Hepatic stellate cell (primary cell): ENCODE measurements around the gene RUSC1.
A peak's percentile ranks its signal among the peaks of the same experiment; 100 is the strongest.
"Not testable (repeated sequence)": the region's sequence is repeated elsewhere in the genome, so short reads cannot be mapped to it uniquely, and the experiment has no call there.

Source experiments
- DNase-seq: peaks from one replicate; pipeline ENCODE4 v3.0.0; 2011; ENCODE audit warnings: low spot score

The RUSC1 gene

GRCh38 chr1:155324037-155324716 is 3.5 kb downstream of the RUSC1 start:
- peak; percentile 99 for DNase-seq

DNA sequence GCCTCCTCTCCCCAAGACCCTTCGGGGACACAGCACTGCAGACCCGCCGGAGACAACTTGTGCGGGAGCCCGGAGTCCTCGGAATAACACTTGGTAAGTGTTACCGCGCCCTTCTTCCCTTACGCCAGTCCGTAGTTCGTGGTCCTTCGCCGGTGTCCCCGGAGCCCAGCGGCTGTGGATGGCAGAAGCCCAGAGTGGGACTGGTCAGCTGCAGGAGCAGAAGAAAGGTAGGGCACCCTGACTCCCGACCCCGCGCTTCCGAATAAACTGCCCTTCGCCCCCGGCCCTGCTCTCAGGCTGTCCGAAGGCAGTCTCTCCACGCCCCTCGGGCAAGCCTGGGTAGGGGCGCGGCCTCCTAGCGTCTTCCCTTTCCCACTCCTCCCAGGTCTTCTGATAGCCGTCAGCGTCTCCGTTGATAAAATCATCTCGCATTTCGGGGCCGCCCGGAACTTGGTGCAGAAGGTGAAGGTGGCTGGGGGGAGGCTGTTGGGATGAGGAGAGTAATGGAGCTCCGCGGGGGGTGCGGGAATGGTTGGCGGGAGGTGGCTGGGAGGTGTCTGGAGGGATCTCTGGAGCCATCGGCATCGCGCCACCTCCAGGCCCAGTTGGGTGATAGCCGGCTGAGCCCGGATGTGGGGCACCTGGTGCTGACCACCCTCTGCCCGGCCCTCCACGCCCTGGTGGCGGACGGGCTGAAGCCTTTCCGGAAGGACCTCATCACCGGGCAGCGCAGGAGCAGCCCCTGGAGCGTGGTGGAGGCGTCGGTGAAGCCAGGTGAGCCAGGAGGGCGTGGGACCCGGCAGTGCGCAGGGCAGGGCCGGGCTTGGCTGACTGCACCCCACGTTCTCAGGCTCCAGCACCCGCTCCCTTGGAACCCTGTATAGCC is 4.3 kb downstream of the RUSC1 start:
- DNase-seq, result peak; percentile 73

DNA sequence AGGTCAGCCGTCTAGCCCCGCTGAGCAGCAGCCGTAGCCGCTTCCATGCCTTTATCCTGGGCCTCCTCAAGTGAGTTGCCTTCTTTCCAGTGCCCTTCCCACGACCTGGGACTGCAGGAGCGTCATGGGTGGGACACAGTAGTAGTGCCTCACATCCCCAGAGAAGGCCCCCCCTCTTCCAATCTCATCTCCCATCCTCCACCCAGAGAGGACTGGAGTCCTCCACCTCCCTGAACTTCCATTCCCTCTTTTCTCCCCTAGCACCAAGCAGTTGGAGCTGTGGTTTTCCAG is 4.9 kb downstream of the RUSC1 start:
- DNase-seq, result no peak

- DNase-seq, result no peak
Measured at GRCh38 chr1:155326020-155326526, 5.4 kb downstream of the RUSC1 start.

- DNase-seq, result no peak
Measured at GRCh38 chr1:155326631-155327037, 5.9 kb downstream of the RUSC1 start.

GRCh38 chr1:155327981-155328380 is 7.3 kb downstream of the RUSC1 start:
- no peak for DNase-seq

DNA sequence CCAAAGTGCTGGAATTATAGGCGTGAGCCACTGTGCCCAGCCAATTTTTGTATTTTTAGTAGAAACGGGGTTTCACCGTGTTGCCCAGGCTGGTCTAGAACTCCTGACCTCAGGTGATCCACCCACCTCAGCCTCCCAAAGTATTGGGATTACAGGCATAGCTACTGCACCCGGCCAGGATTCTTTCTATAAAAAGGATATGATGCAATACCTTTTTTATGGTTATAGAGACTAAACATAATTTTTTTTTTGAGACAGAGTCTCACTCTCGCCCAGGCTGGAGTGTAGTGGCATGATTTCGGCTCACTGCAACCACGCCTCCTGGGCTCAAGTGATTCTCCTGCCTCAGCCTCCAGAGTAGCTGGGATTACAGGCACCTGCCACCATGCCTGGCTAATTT is 8.2 kb downstream of the RUSC1 start:
- not testable (repeated sequence) for DNase-seq

- no peak for DNase-seq
Measured at GRCh38 chr1:155329980-155330598, 9.4 kb downstream of the RUSC1 start.

DNA sequence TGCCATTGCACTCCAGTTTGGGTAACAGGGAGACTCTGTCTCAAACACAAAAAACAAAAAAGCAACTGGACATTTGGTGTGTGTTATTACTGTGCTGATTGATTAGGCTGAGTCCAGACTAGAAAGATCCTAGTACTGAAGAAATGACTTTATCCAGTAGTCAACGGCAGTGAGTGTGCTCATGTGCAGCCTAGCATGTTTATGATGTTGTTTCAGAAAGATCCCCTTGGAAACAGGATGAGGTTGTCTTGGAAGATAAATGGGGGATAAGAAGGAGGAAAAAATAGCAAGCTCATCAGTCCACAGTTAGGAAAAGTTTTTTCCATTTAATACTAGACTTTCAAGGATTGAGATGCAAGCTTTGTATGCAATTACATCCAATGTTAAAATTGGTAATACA is 14.3 kb downstream of the RUSC1 start:
- no peak for DNase-seq

DNA sequence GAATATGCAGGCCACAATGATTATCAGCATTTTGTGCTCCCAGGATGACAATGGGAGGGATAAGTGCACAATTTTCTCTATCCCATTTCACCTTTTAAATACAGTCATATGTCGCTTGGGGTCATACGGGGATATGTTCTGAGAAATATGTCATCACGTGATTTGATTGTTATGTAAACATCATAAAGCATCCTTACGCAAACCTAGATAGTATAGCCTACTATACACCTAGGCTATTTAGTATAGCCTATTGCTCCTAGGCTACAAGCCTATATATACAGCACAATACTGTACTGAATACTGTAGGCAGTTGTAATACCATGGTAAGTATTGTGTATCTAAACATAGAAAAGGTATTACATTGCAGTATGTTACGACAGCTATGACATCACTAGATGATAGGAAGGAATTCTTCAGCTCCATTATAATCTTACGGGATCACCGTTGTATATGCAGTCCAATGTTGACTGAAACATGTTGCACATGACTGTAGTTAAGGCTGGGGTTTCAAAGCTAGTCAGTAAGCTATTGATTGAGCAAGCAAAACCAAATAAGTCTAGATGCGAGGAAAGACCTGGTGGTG is 18.9 kb downstream of the RUSC1 start:
- DNase-seq, result no peak

DNA sequence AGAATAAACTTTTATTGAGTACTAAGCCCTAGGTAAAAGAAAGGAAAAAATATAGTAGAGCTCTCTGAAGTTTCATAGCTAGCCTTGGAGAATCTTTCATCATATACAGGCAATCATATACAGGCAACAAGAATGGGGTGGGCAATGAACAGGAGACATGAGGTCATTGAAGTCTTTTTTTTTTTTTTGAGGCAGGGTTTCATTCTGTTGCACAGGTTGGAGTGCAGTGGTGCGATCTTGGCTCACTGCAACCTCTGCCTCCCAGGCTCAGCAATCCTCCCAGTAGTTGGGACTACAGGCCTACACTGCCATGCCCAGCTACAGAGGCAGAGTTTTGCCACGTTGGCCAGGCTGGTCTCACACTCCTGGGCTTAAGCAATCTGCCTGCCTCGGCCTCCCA is 22.1 kb downstream of the RUSC1 start:
- DNase-seq, result no peak

GRCh38 chr1:155352631-155353030 is 31.9 kb downstream of the RUSC1 start:
- no peak for DNase-seq

GRCh38 chr1:155360051-155360450 is 39.4 kb downstream of the RUSC1 start:
- no peak for DNase-seq

DNA sequence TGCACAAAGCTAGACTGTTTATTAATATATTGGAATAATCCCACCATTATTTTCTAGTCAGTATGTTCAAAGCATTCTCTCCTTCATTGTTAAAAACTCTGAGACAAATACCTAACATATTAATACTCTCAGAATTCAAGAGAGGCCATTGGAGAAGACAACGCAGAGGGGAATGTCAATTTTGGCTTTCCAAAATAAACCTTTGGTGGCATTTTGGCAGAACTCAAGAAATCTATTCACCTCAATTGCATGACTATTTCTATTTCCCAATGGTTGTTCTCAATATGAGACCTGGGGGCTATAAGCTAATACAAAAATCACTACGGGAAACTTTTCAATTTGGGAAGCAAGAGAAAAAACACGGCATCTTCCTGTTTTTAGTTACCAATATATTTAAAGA is 58.5 kb downstream of the RUSC1 start:
- peak; percentile 18 for DNase-seq

DNA sequence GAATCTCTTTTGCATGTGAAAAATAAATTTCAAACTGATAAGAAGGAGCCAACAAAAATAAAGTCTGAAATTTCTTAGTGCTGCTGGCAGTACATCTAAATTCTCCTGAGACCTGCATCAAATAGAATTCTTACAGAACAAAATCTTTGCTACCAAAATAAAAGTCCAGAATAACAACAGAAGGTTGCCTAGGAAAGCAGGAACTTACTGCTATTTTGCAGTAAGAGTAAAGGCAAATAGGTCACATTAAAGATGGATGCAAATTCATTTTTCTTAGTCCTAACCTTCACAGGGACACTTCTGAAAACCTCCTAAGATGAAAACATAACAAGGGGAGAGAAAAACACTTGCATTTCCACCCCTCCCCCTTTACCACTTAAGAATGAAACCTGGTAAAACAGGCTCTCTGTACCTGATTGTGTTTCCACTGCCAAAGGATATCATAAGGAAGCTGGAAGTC is 59.0 kb downstream of the RUSC1 start:
- peak; percentile 74 for DNase-seq
